Epithelial cell of prostate (primary cell): ENCODE results near the gene CNST.
A peak's percentile ranks its signal among the peaks of the same experiment; 100 is the strongest.

ENCODE experiments used
- DNase-seq: peaks from one replicate; pipeline ENCODE4 v3.0.0-alpha.2; 2011; ENCODE audit warnings: low read depth, low spot score
- H3K27ac ChIP-seq: fragments of 450-650 bp; 2 replicates; pipeline ENCODE4 v1.5.1; 2017; ENCODE audit warnings: mild to moderate bottlenecking

Gene CNST, protein sequence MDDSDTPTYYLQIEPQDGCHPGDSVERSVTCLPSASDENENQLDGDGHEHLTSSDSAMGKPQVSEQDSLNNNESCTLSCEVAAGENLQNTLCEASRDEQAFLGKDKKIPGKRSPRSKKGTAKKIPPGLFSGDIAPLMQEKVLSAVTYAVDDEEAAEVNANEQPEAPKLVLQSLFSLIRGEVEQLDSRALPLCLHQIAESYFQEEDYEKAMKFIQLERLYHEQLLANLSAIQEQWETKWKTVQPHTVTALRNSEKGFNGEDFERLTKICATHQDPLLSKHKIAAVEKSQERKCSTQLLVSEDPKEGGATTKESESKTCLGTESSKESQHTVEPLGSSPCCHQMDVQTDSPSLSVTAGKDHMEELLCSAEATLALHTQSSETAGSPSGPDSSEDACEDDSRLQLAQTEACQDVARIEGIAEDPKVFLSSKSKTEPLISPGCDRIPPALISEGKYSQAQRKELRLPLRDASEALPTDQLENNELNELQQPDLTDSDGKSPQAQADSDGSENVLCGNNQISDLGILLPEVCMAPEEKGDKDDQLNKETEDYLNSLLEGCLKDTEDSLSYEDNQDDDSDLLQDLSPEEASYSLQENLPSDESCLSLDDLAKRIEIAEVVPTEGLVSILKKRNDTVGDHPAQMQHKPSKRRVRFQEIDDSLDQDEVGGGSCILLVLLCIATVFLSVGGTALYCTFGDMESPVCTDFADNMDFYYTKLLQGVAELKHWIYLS

DNA sequence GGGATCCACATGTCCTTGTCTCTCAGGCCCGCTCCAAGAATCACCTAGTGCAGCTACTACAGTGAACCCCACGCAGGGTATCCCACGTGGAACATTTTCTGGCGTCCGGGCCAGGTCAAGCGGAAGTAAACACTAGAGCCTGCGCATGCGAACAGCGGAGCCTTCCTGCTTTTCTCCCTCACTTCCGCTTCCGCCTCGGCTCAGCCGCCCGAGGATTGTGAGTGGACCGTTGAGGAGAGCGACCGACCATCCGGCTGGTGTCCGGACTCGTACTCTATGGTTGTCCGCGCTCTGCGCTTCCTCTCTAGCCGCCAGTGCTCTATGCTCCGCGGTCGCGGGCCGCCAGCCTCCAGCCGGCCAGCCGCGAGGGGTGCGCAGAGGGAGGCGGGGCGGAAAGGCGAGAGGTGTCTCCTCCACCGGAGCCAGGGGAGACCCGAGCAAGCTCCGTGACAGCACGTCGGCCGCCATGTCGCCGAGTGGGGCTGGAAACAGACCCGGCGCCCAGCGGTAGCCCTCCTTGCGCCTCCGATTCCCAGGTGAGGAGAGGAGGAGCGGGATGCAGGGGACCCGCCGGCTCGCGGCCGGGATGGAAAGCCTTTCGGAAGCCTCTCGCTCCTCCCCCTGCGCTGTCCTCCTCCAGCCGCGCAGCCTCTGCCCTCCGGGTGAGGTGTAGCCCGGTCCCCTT, at the start of gene CNST, which contains the start of gene TFB2M:
Gene CNST (plus strand): TSS at position 329 of the 685 bp plus-strand sequence. CDS start 25,107 bp downstream, outside the sequence.
Gene TFB2M (minus strand): TSS at position 134 of the 685 bp plus-strand sequence. CDS start 123 bp downstream, at position 11.
- peak; percentile 97 for DNase-seq
- peak within 1 kb of the TSS; percentile 89 for H3K27ac ChIP-seq

DNA sequence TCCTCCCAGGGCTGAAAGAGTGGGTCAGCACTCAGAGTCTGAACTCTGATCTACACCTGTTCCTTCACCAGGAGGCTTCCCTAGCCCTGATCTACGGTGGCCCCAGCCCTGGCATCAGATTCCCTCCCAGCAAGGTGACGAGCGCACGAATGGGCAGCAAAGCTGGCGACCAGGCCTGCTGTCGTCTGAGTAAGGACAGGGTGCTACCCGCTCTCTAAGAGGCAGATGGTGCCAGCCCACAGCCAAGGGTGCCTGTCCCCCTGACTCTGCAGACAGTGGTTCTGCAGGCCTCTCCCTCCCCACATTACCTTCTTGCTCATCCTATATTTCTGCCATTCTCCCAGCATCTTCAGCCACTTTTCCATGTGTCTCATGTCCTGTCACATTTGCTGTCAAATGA, 48.9 kb upstream of the CNST start:
- H3K27ac ChIP-seq = no peak overlapping the region
- DNase-seq = no peak

DNA sequence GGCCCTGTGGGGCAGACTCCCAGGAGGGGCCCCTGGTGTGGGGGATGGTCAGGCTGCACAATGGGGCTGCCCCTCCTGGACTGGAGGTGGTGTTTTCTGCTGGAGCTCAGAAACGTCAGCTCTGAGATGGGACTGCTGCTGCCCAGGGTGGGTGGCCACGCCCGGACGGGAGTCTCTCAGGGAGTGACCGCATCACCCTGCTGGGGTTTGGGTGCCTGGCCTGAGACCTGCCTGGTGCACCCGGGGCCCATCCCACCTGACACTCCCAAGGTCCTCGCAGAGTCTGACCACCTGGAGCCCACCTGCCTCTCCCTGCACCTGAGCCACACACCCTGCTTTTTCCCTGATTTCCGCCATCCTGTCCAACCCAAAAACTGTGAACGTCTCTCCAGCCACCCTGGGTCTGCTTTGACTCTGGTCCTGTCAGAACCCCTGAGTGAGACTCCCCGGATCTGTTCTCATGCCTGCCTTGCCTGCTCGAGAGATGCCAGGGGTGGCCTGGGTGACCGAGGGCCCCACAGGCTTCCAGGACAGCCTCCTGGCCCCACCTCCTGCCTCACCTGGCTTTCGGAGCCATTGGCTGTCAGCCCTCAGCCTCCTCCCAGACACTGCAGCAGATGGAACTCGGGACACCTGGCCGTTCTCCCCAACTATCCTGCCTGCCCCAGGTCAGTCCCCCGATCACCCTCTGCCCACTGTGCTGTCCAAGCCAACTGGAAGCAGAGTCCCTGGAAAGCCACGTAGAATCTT, 47.6 kb upstream of the CNST start:
- no peak for DNase-seq
- H3K27ac ChIP-seq = no peak overlapping the region

DNA sequence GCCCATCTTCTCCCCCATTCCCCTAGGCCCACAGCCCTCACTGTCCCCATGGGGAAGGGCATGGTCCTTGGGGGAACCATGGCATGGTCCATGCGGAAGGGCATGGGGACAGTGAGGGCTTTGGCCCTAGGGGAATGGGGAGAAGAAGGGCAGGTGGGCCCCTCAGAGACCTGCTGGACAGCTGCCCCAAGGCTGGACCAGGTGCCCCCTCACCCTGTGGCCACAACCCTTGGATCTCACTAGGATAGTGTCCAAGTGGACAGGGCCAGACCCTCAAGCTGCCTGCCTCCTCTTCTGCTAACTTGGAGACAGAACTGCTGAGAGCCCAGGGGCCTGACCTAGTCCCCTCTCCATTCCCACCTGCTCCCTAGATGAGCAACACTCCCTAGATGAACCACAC, 46.7 kb upstream of the CNST start:
- H3K27ac ChIP-seq = no peak overlapping the region
- DNase-seq = no peak

DNA sequence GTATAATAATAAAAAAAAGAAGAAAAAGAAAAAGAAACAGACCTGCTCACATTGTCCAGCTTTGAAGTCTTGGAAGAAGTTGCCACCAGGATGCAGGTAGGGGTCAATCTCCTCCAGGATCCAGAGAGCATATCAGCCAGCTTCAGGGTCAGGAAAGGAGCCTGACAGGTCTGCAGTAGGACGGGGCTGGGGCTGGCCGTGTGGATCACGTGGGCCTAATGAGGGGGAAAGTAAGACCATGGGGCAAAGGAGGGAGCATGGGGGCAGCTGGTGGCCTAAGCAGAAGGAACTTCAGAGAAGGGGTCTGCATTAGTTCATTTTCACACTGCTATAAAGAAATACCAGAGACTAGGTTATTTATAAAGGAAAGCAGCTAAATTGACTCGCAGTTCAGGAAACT, 39.9 kb upstream of the CNST start:
- H3K27ac ChIP-seq = no peak overlapping the region
- DNase-seq = no peak

DNA sequence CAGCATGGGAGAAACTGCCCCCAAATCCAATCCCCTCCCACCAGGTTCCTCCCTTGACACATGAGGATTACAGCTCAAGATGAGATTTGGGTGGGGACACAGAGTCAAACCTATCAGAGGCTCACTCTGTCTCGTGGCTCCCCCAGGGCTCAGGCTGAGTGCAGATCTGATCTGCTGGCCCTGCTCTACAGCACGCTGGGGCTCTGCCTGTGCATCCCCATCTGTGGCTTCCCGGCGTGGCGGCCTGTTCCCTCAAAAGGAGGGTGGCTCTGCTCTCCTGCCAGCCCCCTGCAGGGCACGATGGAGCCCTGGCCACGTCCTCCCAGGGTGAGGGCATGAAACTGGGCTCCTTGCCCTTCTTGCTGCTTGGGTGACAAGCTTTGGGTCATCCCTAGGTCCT, 39.3 kb upstream of the CNST start:
- no peak for DNase-seq
- H3K27ac ChIP-seq = no peak overlapping the region

DNA sequence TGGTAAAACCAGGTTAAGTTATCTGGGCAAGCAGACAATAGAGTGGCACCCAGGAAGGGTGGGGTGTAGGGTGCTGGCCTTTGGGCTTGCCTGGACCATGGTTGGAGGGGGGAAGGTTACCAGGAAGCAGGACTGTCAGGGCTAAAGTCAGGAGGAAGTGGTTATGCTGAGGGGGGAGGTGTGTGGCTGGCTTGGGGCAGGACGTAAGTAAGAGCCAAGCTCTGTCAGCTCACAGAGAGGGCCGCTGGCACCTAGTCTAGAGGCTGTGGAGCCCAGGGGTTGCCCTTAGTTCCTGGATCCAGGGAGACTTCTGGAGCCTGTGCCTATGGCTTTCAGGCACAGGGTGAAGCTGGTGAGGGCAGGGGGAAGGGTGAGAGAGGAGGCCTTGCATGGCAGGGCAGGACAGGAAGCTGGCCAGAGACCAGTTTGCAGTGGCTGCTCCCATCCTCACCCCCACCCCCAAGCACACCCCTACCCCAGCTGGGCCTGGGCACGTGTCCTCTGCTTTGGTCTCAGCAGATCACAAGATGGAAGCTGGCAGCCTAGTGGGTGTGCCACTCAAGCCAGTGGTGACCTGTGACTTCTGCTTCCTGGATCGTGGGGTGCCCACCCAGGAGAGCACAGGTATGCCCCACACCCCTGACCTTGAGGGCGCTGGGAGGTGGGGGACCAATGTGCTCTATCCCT, 38.7 kb upstream of the CNST start:
- H3K27ac ChIP-seq = no peak overlapping the region
- DNase-seq = no peak

DNA sequence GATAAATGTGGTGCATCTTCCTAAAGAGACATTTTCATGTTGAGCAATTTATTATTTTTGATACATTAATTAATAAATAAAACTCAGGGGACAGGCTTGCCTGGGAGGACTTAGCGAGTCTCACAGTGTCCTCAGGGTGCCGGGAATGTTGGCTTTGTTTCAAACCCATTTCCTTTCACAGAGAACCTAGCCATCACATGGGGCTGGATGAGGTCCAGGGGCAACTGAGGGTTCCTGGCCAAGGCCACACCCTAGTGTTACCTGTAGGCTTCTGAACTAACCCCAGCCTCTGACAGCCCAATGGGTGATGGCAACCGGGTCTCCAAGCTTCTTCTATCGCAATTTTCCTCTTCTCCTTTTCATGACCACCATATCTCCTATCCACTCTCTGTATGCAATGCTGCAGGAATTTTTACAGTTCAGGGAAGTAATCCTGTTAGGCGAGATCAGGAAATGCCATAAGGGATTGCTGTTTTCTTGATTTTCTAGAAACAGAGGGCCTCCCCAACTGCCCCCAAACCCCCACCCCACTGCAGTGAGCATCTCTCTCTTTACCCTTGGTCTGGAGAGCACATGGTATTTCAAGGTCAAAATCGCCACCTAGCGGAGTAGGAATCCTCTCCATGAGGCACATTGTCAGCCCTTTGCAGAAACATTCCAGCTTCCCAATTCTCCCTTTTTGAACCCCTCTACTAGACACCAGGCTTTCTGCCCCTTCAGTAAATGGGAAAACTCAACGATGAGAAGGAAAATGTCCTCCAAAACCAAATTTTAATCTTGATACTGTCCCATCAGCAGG, 37.1 kb upstream of the CNST start:
- H3K27ac ChIP-seq = no peak overlapping the region
- no peak for DNase-seq

DNA sequence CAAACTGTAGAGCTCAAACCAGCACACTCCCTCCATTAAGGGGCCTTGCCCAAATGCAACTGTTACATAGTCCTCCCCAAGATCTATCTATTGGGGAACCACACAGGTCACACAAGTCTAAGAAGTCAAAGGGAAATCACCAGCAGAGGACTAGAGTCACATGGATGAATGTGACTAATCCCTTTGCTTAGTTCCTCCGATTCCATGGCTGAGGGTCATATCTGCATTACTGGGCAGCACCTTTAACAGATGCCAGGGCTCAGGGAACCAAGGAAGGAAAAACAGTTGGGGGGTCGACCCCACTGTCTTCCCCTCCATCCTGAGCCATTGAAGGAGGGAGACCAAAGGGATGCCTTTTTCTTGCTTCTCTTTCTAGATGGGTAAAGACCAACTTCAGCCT, 35.8 kb upstream of the CNST start:
- DNase-seq = no peak
- H3K27ac ChIP-seq = no peak overlapping the region

DNA sequence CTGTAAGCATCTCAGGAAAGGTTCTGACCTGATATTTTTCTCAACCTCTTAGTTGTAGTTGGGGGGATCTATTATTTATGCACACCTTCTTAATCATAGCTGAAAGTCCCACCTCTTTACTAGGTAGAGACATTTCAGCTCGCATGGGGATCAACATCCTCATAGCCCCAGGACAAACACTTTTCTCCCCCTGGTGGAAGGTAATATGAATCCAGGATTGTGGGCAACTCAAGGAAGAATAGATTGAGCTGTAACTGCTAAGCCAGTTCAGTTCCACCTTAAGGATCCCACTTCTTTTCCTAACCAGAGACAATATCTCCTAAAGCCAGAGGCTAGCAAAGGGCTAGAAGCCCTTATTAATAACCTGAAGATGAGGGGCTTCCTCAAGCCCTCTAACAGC, 33.7 kb upstream of the CNST start:
- H3K27ac ChIP-seq = no peak overlapping the region
- DNase-seq = no peak

DNA sequence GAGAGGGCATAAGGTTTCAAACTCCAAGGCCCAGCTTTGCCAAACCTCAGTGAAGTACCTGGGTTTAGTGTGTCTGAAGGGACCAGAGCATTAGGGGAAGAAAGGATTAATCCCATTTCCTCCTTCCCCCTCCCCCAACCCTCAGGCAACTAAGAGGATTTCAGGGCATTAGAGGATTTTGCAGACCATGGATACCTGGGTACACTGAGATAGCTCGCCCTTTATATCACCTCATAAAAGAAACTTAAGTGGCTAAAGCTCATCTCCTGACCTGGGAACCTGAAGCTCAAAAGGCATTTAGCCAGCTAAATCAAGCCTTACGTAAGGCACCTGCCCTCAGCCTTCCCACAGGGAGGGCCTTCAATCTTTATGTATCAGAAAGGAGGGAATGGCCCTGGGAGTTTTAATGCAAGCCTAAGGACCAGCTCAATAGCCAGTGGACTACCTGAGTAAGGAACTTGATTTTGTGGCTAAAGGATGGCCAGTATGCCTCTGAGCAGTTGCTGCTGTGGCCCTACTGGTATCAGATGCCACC, 32.8 kb upstream of the CNST start:
- DNase-seq = no peak
- no peak overlapping the region for H3K27ac ChIP-seq

DNA sequence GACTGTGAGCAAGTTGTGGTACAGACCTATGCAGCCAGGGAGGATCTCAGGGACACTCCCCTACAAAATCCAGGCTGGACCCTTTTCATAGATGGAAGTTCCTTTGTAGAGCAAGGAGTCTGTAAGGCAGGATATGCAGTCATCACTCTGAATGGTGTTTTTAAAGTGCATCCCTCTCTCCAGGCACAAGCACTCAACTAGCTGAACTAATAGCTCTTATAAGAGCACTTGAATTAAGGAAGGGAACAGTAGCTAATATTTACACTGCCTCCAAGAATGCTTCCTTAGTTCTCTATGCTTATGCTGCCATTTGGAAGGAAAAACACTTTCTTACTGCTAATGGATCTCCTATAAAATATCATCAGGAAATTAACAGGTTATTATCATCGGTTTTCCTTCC, 32.1 kb upstream of the CNST start:
- H3K27ac ChIP-seq = no peak overlapping the region
- DNase-seq = no peak

DNA sequence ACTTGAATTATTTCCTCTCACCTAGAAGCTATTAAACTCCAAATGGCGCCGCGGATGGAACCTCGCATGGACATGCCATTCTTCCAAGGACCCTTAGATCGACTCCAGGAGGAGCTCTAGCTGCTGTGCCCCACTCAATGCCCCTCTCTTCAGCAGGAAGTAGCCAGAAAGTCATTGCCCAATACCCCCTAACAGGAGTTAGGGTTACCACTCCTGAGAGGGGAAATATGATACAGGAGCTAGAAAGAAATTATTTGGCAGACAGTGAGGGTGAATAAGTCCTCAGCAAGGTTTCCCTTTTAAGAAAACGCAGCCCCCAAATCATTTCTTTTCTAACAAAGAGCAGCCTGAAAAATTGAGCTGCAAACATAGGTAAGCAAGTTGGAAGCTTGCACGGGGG, 28.8 kb upstream of the CNST start:
- H3K27ac ChIP-seq = no peak overlapping the region
- no peak for DNase-seq

DNA sequence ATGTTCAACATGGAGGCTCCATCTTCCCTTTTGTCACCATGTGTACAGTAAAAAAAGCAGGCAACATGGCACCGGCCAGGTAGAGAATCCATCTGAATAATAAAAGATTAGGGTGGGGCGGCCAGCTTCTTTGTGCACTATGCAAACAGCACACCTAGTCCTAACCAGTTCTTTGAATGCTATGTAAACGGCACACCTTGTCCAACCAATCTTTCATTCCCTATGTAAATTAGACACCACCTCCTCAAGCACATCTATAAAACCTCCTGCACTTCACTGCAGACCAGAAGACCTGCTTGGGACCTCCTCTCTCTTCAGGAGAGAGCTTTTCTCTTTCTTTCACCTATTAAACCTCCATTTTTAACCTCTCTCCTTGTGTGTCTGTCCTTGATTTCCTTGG, 28.4 kb upstream of the CNST start:
- peak; percentile 20 for DNase-seq
- no peak overlapping the region for H3K27ac ChIP-seq

DNA sequence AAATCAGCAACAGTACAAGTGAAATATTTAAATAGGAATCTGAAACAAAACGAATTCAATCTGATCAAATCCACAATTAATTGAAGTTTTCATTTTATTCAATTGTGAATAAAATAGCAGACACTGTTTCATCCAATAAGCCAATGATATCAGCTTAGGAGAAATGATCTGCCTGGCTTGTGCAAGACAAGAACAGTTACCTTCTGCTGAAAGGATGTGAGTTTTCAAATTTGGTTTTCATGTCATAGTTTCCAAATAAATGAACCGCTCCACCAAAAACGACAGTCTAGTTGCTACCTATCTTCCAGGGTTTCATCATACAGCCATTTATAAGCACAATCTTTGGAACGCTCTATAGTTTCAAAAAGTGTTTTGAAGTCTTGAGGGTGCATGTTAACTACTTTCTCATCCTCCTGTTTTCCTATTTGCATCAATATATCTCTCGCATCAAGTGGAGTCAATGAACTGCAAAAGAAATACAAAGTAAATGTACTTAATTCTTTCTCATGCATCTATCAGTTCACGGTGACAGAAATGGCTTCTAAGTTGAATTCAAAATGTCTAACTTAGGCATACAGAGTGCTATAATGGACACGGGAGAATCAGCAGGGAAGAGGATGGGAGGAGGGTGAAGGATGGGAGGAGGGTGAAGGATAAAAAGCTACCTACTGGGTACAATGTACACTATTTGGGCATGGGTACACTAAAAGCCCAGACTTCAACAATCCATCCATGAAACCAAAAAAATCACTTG, 25.3 kb upstream of the CNST start:
- H3K27ac ChIP-seq = no peak overlapping the region
- DNase-seq = no peak

DNA sequence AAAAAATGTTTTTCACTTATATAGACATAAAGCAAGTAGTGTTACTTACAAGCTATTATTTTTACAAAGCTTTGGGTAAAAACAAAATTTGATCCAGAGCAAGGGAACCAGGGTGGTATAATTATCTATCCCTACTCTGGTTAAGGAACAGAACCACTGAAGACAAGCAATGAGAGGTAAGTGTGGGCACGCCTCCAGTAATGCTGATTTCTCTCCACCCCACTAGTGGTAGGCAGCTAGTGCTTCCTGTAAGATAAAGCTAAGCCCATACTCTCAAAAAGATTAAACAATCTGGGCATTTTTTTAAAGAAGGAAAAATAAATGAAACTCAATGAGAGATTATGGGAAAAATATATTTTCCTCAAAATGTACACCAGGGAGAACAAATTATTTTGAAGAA, 22.3 kb upstream of the CNST start:
- H3K27ac ChIP-seq = no peak overlapping the region
- DNase-seq = no peak

DNA sequence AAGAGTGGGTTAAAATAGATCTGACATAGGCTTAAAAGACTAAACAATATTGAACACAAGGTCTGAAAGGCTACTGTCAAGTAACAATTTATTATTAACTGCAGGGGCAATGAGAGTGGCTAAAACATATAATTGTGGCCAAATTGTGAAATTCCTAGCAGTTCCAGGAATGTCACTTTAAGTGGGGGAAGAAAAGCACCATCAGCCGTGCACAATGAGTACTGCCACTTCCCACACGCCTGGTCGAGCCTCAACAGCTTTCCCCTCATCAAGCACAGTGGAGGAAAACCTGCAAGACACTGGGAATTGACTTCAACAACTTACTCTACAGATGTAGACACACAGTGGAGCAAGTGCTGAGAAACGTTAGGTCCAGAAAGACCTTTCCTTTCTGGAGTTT, 16.6 kb upstream of the CNST start:
- H3K27ac ChIP-seq = no peak overlapping the region

DNA sequence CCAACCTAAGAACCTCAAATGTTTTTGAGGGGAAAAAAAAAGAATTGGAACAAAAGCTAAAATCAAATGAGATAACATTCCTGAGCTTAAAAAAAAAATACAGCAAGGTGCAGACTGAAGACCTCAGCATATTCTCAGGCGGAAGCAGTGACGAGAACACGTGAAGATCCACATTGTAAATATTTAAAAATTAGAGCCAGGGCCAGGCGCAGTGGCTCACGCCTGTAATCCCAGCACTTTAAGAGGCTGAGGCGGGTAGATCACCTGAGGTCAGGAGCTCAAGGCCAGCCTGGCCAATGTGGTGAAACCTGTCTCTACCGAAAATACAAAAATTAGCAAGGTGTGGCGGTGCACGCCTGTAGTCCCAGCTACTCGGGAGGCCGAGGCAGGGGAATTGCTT, 15.9 kb upstream of the CNST start:
- H3K27ac ChIP-seq = no peak overlapping the region
- no peak for DNase-seq

More for the DNA sequence above, 16.6 kb upstream of the CNST start:
- DNase-seq = no peak
